BJ (cell line): ENCODE measurements around the gene KCNN1. TPM values are rescaled to one million over a fixed set of nuclear protein-coding genes. Genes with fewer than 3 reads are reported as not detected.

Experiments
- CTCF ChIA-PET: fragments of 350-600 bp; formaldehyde crosslinking; extraction: SDS; loops from one replicate; lab custom pipeline; 2021; ENCODE audit warnings: antibody characterized with exemption, inconsistent platforms; lab: Yijun Ruan, JAX
- POLR2A ChIA-PET: fragments of 300-600 bp; sonication (Branson Sonifier 250); formaldehyde crosslinking; extraction: SDS; loops from one replicate; lab custom pipeline; 2021; ENCODE audit warnings: antibody characterized with exemption; lab: Charles Lee
- DNase-seq: peaks from one replicate; pipeline ENCODE4 v3.0.0-alpha.2; 2011; ENCODE audit warnings: low read depth
- H3K27me3 ChIP-seq: 2 replicates; pipeline ENCODE4 v1.6.0; 2011; ENCODE audit warnings: low read length; ENCODE audit not compliant: control insufficient read depth, insufficient read depth
- H3K36me3 ChIP-seq: 2 replicates; pipeline ENCODE4 v1.5.1; 2011; ENCODE audit warnings: low read length; ENCODE audit not compliant: control insufficient read depth, insufficient read depth
- H3K4me3 ChIP-seq: 2 replicates; pipeline ENCODE4 v1.5.1; 2011; ENCODE audit warnings: low read depth, mild to moderate bottlenecking, control low read depth, low read length
- CTCF ChIP-seq: IDR thresholded peaks from 2 replicates; pipeline ENCODE4 v1.5.1; 2011; ENCODE audit warnings: low read depth, mild to moderate bottlenecking, control low read depth, inconsistent platforms, low read length, moderate library complexity; ENCODE audit not compliant: insufficient read depth
- polyA plus RNA-seq: library from polyadenylated mRNA; depleted of rRNA; stranded (reverse); fragments of >200 nt; gene quantifications from 2 replicates; pipeline ENCODE4 v1.2.3, GENCODE V29; 2011

KCNN1 gene
- polyA plus RNA-seq, 1 experiment: 0.06 TPM

- 0 out of 2 replicates have a peak, but pooled peaks have one; percentile 16 for TF ChIP-seq CTCF
- POLR2A ChIA-PET: no interaction called here
- Histone ChIP-seq H3K4me3 (no peak overlapping the region), H3K27me3 (no peaks in the 10 kb centered on the region), H3K36me3 (no peaks in the 10 kb centered on the region; the same call in 1 of the 2 replicates)
- CTCF ChIA-PET: interaction anchor here (1.0 to 1.7 kb wide), 4 partner anchors 11 to 39 kb away, joined by 3 to 5 read pairs (median 4); no protein-coding TSS in a partner anchor
- no peak for DNase-seq
Measured at GRCh38 chr19:18020212-18021085, 53.5 kb downstream of the KCNN1 start.

GRCh38 chr19:18021121-18021755, 54.3 kb downstream of the KCNN1 start:
- ChIA-PET POLR2A (no interaction called here), CTCF (interaction anchor here (1.0 to 1.7 kb wide), 5 partner anchors 10 to 39 kb away, joined by 3 to 5 read pairs (median 4); no protein-coding TSS in a partner anchor)
- Histone ChIP-seq H3K27me3 (no peaks in the 10 kb centered on the region), H3K4me3 (no peak overlapping the region), H3K36me3 (no peaks in the 10 kb centered on the region; the same call in 1 of the 2 replicates)
- TF ChIP-seq CTCF: no peak
- peak; percentile 52 for DNase-seq

GRCh38 chr19:18023622-18024251, 56.8 kb downstream of the KCNN1 start:
- no peak for DNase-seq
- Histone ChIP-seq H3K4me3 (no peak overlapping the region), H3K36me3 (no peaks in the 10 kb centered on the region), H3K27me3 (no peaks in the 10 kb centered on the region)
- CTCF ChIA-PET: interaction anchor here (0.8 to 1.9 kb wide), 2 partner anchors 16 to 35 kb away, joined by 3 to 11 read pairs; no protein-coding TSS in a partner anchor
- POLR2A ChIA-PET: no interaction called here
- no peak for TF ChIP-seq CTCF

GRCh38 chr19:18027151-18027550, 60.2 kb downstream of the KCNN1 start:
- Histone ChIP-seq H3K4me3 (no peak overlapping the region), H3K36me3 (no peaks in the 10 kb centered on the region), H3K27me3 (no peaks in the 10 kb centered on the region)
- TF ChIP-seq CTCF: no peak
- ChIA-PET POLR2A (no interaction called here), CTCF (interaction anchor here (0.8 to 1.3 kb wide), 2 partner anchors 20 to 660 kb away, joined by 3 to 4 read pairs; no protein-coding TSS in a partner anchor)
- DNase-seq: no peak
